ENCODE results near the gene ANO9. TPM values are rescaled to one million over a fixed set of nuclear protein-coding genes. Genes with fewer than 3 reads are reported as not detected.

Gene ANO9
- total and polyA plus RNA-seq, 8 donors = 5.7 to 208 (median 31.6) TPM

- peaks cover 0 to 35% (median 29%) of the 10 kb centered on the region in 4 donors for H3K36me3 ChIP-seq
- H3K9me3 ChIP-seq = no peaks in the 10 kb centered on the region
- intact Hi-C loops (cut with DNase I; ENCODE audit: low total_unique reads) = no loop called here
- WGBS, 5 donors = 2 to 8% (median 3%) methylated on average over 25 to 46 of the region's 46 CpGs
- H3K27ac ChIP-seq = peak overlapping the region; percentile 68 to 98 (median 96)
- H3K4me1 ChIP-seq = peaks cover 25 to 44% (median 42%) of the 10 kb centered on the region in 4 donors
- peak; percentile 68 to 90 for DNase-seq
- no peaks in the 10 kb centered on the region for H3K27me3 ChIP-seq
- TF ChIP-seq EP300 (IDR thresholded peaks at IDR 0.05) = no peak
- peak in 2 of 7 experiments; percentile 6 to 15 for TF ChIP-seq CTCF (IDR thresholded peaks at IDR 0.05)
- peak in 1 of 3 donors; percentile 57 for TF ChIP-seq POLR2AphosphoS5 (IDR thresholded peaks at IDR 0.05)
- peak overlapping the region; percentile 86 to 100 (median 98) for H3K4me3 ChIP-seq
Observed at GRCh38 chr11:450809-451451, 9.1 kb upstream of the ANO9 start.

GRCh38 chr11:449889-450808 lies 8.3 kb upstream of the ANO9 start, which contains the start of gene PTDSS2:
Gene PTDSS2, plus strand, starts transcription at chr11:450279. Its CDS starts 177 bp downstream, at chr11:450456.
- WGBS, 5 donors = 0 to 1% (median 0%) methylated on average over 16 to 108 of the region's 108 CpGs
- Histone ChIP-seq H3K4me3 (peak within 1 kb of the TSS; percentile 86 to 100 (median 98)), H3K27ac (peak within 1 kb of the TSS; percentile 78 to 98 (median 96)), H3K9me3 (no peaks in the 10 kb centered on the region), H3K4me1 (peaks cover 25 to 44% (median 40%) of the 10 kb centered on the region in 4 donors), H3K36me3 (peaks cover 0 to 31% (median 27%) of the 10 kb centered on the region in 4 donors), H3K27me3 (no peaks in the 10 kb centered on the region)
- TF ChIP-seq CTCF (IDR thresholded peaks at IDR 0.05) = peak in 1 of 7 experiments; percentile 24
- peak in 1 of 4 donors; percentile 47 for TF ChIP-seq POLR2A (IDR thresholded peaks at IDR 0.05)
- no peak for TF ChIP-seq EP300 (IDR thresholded peaks at IDR 0.05)
- TF ChIP-seq POLR2AphosphoS5 (IDR thresholded peaks at IDR 0.05) = peak; percentile 88 to 94 (median 90)
- peak; percentile 97 to 99 for DNase-seq
- intact Hi-C loops (cut with DNase I; ENCODE audit: low total_unique reads) = no loop called here

GRCh38 chr11:447923-448731 lies 6.3 kb upstream of the ANO9 start:
- Histone ChIP-seq H3K4me3 (peak overlapping the region; percentile 52 to 77 (median 58)), H3K27me3 (peaks cover 0 to 12% (median 0%) of the 10 kb centered on the region in 3 donors), H3K27ac (peak overlapping the region; percentile 95 to 99 (median 97)), H3K36me3 (peaks cover 0 to 12% (median 11%) of the 10 kb centered on the region in 4 donors), H3K9me3 (no peaks in the 10 kb centered on the region), H3K4me1 (peaks cover 25 to 51% (median 45%) of the 10 kb centered on the region in 4 donors)
- intact Hi-C loops (cut with DNase I; ENCODE audit: low total_unique reads) = no loop called here
- 1 to 2% (median 2%) methylated on average over 38 to 55 of the region's 55 CpGs for WGBS, 5 donors
- DNase-seq = peak; percentile 97 to 98
- TF ChIP-seq EP300 (IDR thresholded peaks at IDR 0.05) (no peak), CTCF (IDR thresholded peaks at IDR 0.05) (peak in 5 of 7 experiments; percentile 70 to 96 (median 84)), POLR2AphosphoS5 (IDR thresholded peaks at IDR 0.05) (peak; percentile 72 to 88 (median 83))

Data from stomach (tissue), 9 donors.